GM21528 (cell line): Measurements from ENCODE around the gene TTC34.

Experiments
- ATAC-seq: cut with Tn5 transposase; IDR thresholded peaks from one replicate; pipeline ENCODE4 v1.9.1; 2021; ENCODE audit warnings: mild to moderate bottlenecking, moderate library complexity; ENCODE audit not compliant: unreplicated experiment, low FRiP score

Gene TTC34

GRCh38 chr1:2645143-2645542, 156.3 kb downstream of the TTC34 start:
- ATAC-seq = no peak

GRCh38 chr1:2644591-2645101, 156.8 kb downstream of the TTC34 start:
- no peak for ATAC-seq

GRCh38 chr1:2644171-2644570, 157.3 kb downstream of the TTC34 start:
- ATAC-seq = no peak

DNA sequence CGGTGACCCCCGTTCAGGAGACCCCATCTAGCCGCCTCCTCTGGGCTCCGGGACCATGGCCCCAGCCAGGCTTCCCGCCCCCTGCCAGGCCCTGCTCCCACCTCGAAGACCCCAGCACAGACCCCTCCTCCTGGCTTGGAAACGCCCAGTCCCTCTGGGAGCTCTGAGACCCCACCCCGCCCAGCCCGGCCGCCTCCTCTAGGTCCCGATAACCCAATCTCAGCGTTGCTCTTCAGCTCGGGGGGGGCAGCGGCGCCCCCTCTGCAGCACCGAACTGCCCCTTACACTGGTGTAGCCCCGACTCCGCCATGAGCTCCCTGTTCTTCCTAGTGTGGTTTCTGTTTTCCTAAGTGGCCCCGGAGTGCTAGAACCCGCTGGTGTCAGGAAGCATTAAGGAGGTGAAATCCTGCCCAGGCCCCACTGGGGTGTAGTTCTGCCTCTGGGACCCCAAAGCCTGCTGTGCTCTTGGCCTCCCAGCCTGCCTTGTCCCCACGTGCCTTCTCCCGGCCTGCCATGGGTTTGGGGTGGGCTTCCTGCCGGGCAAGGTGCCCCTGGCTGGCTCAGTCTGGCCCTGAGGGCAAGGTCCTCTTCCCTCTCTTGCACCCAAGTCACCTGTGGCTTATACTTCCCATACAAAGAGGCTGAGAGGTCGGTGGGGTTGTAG, 157.9 kb downstream of the TTC34 start:
- no peak for ATAC-seq

DNA sequence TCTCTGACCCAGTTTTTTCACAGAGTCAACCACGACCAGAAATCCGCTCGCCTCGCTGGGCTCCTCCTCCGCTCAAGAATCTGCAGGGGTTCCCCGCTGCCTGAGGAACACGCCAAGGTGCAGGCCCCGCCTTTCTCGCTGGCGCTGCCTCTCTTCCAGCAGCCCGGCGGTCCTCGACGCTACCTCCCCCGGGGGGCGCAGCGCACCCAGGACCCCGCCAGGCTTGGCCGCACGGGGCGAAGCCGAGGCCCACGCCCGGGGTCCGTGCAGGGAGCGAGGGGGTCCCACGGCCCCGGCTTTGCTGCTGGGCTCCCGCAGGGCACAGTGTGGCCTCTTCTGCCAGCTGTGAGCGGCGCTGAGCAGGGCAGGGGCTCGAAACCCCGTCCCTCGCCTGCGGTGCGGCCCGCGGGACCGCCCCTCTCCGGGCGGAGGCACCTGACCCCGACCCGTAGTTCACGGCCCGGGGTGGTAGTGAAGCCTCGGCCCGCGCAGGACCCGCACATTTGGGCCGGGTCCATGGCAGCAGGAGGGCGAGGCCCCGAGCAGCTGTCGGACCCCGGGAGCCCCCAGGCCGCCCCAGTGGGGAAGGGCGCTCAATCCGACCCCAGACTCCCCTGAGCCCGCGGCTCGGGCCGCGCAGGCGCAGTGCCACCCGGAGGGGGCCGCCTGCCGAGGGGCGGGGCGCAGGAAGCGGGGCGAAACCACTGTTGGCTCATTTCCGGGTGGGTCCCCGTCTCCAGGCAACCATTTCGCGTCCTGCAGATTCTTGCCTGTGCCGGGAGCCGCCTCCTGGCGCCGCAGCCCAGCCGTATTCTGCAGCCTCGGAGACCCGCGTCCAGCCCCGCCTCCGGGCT, 158.7 kb downstream of the TTC34 start:
- ATAC-seq = peak; percentile 82

DNA sequence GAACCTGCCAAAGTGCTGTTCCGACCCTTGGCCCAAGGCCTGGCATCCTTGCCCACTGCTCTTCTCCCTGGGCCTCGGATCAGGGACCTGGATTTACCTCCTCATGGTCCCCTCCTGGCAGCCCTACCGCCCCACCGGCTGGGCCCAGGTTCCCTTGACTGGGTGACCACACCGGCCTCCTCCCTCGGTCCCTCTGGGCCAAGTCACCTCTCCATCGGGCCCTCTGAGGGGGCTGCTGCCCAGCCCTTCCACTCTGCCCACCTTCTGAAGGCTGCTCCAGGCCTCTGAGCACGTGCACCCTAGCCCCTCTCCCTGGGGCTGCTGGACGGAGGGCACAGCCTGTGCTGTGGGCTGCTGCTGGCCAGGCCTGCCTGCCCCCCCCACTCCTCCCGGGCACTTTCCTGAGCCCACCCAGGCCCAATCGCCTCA, 159.3 kb downstream of the TTC34 start:
- no peak for ATAC-seq

- no peak for ATAC-seq
Measured at GRCh38 chr1:2641381-2642130, 159.9 kb downstream of the TTC34 start.

DNA sequence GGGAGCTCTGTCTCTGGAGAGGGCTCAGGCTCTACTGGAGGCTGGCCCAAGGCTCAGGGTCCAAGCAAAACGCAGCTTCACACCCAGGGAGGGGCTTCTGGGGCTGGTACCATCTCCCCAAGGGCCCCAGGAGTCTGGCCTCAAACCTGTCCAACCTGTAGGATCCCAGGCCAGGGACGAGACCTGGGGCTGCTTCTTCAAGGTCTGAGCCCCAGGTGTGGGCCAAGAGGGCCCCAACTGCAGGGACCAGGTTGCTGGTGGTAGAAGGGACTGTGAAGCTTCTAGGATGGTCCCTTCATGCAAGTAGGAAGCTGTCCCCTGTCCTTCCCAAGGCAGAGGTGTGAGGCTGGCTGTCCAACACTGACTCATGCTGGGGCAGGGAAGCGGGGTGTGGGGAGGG, 160.9 kb downstream of the TTC34 start:
- ATAC-seq = no peak

DNA sequence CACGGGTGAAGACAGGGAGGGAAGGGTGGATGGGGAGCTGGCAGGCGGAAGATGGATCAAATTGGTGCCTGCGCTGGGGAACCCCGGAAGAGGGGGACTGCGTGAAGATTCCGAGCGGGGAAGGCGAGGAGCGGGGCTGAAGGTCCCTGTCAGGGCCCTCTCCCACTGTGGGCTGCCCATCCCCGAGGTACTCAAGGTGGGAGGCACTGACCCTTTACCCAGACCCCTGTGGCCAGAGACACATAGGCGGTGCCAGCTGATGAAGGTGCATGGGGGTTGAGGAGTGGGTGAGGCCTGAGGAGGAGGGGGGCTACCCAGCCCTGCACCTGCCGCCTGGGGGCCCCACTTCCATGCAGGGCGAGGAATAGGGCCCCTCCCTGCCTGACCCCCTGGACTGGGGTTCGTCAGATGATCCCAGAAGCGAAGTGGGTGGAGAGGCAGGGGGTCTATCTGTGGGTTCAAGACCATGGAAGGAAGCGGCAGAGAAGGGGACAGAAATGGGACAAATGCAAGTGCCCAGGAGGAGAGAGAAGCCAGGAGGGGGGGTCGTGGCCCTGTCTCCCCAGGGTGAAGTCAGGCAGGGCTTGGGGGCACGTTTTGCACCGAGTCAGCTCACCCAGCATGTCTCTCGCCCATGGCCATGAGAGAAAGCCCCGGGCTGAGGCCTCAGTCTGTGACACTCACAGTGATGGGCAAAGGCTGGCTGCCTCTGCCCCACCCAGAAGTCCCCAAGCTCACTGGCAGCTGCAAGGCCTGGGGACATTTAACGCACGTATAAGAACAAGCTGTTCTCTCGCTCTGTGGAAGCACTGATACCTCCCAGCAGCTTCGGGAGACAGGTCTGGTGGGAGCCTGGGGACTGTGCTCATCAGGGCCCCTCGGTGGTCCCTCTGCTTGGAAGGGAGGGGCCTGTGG, 161.6 kb downstream of the TTC34 start:
- ATAC-seq = no peak

DNA sequence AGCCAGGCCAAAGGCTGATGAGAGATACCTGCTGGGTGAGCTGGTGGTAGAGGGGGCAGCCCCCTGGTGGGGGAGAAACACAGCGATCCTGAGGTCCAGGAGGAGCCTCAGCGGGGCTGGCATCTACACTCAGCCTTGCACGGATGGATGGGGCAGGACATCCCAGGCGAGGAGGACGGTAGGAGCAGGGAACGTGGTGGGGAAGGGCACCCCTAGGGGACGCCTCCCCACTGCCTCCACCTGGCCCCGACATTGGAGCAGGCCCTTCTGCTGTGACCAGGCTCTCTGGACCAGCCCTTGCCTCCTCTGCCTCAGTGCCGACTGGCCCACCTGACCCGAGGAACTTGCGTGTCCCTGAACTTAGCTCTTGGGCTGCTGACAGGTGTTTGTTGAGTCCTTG, 162.3 kb downstream of the TTC34 start:
- ATAC-seq = no peak

GRCh38 chr1:2638466-2639115, 162.9 kb downstream of the TTC34 start:
- ATAC-seq = no peak

DNA sequence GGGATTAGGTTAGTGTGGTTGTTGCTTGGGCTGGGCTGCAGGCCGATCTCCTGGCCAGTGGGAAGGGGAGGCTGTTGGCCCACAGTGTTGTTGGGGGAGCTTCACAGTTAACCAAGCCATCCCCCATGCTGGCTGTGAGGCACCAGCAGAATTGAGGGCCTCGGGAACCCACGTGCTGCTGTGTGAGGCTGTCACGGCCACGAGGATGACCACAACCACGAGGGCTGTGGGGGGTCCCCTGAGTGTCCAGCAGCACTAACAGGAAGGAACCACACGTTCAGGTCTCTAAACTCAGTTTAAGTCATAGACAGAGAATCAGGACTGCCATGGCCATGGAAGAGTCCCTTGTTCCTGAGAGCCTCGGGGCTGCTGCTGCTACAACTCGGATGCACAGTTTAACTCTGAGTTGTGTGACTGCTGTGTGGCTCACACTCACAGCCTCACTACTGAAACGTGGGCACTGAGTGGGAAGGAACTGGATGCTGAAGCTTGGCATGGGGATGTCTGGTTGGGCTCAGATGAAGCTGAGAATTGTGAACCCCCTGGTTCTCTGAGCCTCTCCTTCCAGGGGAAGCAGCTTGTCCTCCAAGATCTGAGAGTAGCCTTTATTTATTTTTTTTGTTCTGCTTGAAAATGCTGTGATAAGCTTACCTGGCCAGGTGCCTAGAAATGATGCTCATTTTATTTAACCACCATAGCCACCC, 163.9 kb downstream of the TTC34 start:
- ATAC-seq = no peak

- ATAC-seq = no peak
Measured at GRCh38 chr1:2636733-2637132, 164.8 kb downstream of the TTC34 start.

DNA sequence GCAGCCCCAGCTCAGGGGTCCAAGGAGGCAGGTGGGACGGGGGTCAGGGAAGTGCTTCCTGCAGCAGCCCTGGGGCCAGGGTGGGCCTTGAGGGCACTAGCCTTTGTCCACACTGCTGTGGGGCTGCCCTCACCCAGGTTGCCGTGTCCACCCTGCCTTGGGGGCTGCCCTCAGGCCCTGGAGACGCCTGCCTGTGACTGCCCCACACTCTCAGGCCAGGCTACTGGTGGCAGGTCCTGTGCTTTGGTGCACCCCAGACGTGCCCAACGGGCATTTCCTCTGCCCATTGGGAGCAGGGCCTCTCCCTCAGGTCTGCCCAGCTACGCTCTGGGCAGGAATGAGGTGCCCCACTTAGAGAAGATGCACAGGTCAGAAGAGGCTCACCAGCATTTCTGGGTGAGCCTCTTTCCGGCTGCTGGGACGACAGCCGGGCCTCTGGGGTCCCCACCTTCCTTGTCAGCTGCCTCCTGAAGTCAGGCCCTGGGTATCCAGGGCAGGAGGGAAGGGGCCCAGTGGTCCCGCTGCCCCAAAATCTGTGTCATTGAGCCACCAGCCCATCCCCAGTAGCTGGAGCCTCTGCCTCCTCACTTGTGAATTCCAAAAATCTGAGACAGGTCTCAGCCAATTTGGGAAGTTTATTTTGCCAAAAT, 166.0 kb downstream of the TTC34 start:
- ATAC-seq = no peak

GRCh38 chr1:2633936-2634491, 167.5 kb downstream of the TTC34 start:
- ATAC-seq = no peak

GRCh38 chr1:2633366-2633935, 168.0 kb downstream of the TTC34 start:
- no peak for ATAC-seq

GRCh38 chr1:2632561-2633361, 168.7 kb downstream of the TTC34 start, which contains the start of gene MMEL1:
MMEL1 (minus strand) TSS chr1:2633016; CDS start chr1:2629484, 3,532 bp downstream.
- ATAC-seq = no peak
